ENCODE measurements around the gene PHAF1. TPM values are rescaled to one million over a fixed set of nuclear protein-coding genes. Genes with fewer than 3 reads are reported as not detected.

The PHAF1 gene
- total and polyA plus RNA-seq, 2 of the 13 experiments (the other 11 are each of a cell fraction or from before 2014, with no cell fraction given): 48.3 to 174 TPM

DNA sequence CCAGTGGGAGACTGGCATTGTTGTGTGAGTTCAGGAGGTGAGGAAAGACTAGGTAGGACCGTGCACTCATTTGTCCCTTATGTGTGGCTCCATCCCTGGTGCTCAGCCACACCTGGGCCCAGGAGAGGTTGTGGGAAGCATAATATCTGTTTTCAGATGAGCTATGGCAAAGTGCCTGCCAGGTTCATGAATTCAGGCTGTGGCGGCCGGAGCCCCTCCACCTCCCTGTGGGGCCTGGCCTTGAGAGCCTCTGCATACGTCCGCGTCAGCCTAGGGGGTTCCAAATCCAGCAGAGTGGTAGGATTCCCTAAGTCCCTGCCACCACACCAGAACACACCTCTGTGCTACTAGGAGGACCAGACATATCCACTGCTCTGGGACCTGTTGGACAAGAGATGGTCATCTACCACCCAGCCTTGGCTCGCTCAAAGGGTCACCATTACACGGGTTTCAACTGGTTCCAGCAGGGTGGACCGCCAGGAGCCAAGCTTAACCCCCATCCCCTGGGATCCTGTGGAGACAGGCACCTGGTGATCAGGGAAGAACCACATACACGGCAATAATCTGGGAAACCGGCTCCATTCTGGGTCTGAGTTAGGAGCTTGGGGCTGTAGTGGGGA is 39.0 kb downstream of the PHAF1 start (continued):
- TF ChIP-seq, protein P1, sequence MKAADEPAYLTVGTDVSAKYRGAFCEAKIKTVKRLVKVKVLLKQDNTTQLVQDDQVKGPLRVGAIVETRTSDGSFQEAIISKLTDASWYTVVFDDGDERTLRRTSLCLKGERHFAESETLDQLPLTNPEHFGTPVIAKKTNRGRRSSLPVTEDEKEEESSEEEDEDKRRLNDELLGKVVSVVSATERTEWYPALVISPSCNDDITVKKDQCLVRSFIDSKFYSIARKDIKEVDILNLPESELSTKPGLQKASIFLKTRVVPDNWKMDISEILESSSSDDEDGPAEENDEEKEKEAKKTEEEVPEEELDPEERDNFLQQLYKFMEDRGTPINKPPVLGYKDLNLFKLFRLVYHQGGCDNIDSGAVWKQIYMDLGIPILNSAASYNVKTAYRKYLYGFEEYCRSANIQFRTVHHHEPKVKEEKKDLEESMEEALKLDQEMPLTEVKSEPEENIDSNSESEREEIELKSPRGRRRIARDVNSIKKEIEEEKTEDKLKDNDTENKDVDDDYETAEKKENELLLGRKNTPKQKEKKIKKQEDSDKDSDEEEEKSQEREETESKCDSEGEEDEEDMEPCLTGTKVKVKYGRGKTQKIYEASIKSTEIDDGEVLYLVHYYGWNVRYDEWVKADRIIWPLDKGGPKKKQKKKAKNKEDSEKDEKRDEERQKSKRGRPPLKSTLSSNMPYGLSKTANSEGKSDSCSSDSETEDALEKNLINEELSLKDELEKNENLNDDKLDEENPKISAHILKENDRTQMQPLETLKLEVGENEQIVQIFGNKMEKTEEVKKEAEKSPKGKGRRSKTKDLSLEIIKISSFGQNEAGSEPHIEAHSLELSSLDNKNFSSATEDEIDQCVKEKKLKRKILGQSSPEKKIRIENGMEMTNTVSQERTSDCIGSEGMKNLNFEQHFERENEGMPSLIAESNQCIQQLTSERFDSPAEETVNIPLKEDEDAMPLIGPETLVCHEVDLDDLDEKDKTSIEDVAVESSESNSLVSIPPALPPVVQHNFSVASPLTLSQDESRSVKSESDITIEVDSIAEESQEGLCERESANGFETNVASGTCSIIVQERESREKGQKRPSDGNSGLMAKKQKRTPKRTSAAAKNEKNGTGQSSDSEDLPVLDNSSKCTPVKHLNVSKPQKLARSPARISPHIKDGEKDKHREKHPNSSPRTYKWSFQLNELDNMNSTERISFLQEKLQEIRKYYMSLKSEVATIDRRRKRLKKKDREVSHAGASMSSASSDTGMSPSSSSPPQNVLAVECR (CRISPR knock-in tag; IDR thresholded peaks at IDR 0.05; ENCODE audit: borderline replicate concordance): no peak
- TF ChIP-seq POLR2AphosphoS2 (IDR thresholded peaks at IDR 0.05; ENCODE audit: low read depth, low read length) (peak; percentile 66; the same call in 1 of the 2 replicates), FOXO1 (CRISPR knock-in tag; IDR thresholded peaks at IDR 0.05) (no peak), PCBP1 (IDR thresholded peaks at IDR 0.05; ENCODE audit: borderline replicate concordance, low read depth, low read length) (no peak), PCBP2 (optimal IDR thresholded peaks at IDR 0.05; ENCODE audit: low read depth, low read length, poor library complexity, severe bottlenecking) (no peak), ARNT2 (CRISPR knock-in tag; IDR thresholded peaks at IDR 0.05; ENCODE audit: low read depth) (peak; percentile 46; the same call in 1 of the 2 replicates), GLI4 (CRISPR knock-in tag; IDR thresholded peaks at IDR 0.05; ENCODE audit: borderline replicate concordance) (no peak), MED1 (CRISPR knock-in tag; IDR thresholded peaks at IDR 0.05) (0 out of 2 replicates have a peak, but pooled peaks have one; percentile 3)
- TF ChIP-seq, protein P2, sequence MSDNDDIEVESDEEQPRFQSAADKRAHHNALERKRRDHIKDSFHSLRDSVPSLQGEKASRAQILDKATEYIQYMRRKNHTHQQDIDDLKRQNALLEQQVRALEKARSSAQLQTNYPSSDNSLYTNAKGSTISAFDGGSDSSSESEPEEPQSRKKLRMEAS (IDR thresholded peaks at IDR 0.05): no peak
- TF ChIP-seq, protein P3, sequence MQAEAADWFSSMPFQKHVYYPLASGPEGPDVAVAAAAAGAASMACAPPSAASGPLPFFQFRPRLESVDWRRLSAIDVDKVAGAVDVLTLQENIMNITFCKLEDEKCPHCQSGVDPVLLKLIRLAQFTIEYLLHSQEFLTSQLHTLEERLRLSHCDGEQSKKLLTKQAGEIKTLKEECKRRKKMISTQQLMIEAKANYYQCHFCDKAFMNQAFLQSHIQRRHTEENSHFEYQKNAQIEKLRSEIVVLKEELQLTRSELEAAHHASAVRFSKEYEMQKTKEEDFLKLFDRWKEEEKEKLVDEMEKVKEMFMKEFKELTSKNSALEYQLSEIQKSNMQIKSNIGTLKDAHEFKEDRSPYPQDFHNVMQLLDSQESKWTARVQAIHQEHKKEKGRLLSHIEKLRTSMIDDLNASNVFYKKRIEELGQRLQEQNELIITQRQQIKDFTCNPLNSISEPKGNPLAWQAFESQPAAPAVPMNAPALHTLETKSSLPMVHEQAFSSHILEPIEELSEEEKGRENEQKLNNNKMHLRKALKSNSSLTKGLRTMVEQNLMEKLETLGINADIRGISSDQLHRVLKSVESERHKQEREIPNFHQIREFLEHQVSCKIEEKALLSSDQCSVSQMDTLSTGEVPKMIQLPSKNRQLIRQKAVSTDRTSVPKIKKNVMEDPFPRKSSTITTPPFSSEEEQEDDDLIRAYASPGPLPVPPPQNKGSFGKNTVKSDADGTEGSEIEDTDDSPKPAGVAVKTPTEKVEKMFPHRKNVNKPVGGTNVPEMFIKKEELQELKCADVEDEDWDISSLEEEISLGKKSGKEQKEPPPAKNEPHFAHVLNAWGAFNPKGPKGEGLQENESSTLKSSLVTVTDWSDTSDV (CRISPR knock-in tag; IDR thresholded peaks at IDR 0.05): no peak
- TF ChIP-seq, protein P4, sequence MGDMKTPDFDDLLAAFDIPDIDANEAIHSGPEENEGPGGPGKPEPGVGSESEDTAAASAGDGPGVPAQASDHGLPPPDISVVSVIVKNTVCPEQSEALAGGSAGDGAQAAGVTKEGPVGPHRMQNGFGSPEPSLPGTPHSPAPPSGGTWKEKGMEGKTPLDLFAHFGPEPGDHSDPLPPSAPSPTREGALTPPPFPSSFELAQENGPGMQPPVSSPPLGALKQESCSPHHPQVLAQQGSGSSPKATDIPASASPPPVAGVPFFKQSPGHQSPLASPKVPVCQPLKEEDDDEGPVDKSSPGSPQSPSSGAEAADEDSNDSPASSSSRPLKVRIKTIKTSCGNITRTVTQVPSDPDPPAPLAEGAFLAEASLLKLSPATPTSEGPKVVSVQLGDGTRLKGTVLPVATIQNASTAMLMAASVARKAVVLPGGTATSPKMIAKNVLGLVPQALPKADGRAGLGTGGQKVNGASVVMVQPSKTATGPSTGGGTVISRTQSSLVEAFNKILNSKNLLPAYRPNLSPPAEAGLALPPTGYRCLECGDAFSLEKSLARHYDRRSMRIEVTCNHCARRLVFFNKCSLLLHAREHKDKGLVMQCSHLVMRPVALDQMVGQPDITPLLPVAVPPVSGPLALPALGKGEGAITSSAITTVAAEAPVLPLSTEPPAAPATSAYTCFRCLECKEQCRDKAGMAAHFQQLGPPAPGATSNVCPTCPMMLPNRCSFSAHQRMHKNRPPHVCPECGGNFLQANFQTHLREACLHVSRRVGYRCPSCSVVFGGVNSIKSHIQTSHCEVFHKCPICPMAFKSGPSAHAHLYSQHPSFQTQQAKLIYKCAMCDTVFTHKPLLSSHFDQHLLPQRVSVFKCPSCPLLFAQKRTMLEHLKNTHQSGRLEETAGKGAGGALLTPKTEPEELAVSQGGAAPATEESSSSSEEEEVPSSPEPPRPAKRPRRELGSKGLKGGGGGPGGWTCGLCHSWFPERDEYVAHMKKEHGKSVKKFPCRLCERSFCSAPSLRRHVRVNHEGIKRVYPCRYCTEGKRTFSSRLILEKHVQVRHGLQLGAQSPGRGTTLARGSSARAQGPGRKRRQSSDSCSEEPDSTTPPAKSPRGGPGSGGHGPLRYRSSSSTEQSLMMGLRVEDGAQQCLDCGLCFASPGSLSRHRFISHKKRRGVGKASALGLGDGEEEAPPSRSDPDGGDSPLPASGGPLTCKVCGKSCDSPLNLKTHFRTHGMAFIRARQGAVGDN (CRISPR knock-in tag; IDR thresholded peaks at IDR 0.05): no peak
- TF ChIP-seq, protein P5, sequence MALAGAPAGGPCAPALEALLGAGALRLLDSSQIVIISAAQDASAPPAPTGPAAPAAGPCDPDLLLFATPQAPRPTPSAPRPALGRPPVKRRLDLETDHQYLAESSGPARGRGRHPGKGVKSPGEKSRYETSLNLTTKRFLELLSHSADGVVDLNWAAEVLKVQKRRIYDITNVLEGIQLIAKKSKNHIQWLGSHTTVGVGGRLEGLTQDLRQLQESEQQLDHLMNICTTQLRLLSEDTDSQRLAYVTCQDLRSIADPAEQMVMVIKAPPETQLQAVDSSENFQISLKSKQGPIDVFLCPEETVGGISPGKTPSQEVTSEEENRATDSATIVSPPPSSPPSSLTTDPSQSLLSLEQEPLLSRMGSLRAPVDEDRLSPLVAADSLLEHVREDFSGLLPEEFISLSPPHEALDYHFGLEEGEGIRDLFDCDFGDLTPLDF (CRISPR knock-in tag; IDR thresholded peaks at IDR 0.05): no peak
- TF ChIP-seq, protein P6, sequence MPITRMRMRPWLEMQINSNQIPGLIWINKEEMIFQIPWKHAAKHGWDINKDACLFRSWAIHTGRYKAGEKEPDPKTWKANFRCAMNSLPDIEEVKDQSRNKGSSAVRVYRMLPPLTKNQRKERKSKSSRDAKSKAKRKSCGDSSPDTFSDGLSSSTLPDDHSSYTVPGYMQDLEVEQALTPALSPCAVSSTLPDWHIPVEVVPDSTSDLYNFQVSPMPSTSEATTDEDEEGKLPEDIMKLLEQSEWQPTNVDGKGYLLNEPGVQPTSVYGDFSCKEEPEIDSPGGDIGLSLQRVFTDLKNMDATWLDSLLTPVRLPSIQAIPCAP (CRISPR knock-in tag; IDR thresholded peaks at IDR 0.05; ENCODE audit: low read depth): no peak

Measured in HepG2 (cell line).